Vein endothelial cell (primary cell): ENCODE results near the gene ZBTB5. TPM values are rescaled to one million over a fixed set of nuclear protein-coding genes. Genes with fewer than 3 reads are reported as not detected.

Source experiments
- total RNA-seq: library from RNA; depleted of rRNA; stranded (reverse); fragments of >200 nt; gene quantifications from 2 replicates; pipeline ENCODE4 v1.2.3, GENCODE V29; 2012

The ZBTB5 gene, protein sequence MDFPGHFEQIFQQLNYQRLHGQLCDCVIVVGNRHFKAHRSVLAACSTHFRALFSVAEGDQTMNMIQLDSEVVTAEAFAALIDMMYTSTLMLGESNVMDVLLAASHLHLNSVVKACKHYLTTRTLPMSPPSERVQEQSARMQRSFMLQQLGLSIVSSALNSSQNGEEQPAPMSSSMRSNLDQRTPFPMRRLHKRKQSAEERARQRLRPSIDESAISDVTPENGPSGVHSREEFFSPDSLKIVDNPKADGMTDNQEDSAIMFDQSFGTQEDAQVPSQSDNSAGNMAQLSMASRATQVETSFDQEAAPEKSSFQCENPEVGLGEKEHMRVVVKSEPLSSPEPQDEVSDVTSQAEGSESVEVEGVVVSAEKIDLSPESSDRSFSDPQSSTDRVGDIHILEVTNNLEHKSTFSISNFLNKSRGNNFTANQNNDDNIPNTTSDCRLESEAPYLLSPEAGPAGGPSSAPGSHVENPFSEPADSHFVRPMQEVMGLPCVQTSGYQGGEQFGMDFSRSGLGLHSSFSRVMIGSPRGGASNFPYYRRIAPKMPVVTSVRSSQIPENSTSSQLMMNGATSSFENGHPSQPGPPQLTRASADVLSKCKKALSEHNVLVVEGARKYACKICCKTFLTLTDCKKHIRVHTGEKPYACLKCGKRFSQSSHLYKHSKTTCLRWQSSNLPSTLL
- total RNA-seq, result 12.1 and 13.5 TPM in 2 replicates

DNA sequence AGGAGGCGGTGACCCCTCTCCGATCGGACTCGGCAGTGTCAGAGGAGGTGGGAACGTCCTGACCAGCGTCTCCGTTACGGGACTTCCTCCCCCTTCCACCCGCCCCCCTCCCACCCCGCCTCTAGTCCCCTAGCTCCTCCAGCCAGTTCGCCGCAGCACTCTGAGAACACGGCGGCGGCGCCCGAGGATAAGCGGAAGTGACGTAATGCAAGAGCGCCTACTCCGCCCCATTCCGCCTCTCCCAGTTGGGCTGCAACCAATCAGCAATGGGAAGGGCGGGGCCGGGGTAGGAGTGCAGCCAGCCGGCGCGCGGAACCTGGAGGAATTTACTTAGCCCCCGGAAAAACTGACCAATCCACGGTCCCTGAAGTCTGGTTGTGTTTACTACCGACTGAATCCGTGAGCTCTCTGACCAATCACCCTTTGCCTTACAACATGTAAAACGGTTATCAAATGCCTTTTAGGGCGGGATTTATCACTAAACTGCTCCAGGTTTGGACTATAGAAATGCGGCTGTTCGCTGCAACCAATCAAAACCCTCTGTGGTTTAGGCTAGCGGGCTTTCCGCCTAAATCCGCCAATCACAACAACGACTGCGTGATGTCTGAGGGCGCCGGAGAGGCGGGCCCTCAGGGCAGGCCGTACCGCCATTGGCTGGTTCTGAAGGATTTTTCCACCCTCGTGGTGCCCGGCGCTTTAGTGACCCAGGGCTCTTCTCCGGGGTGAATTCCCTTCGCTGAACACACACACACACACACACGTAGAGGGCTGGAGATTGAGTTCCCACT is at the start of gene ZBTB5:
Gene ZBTB5 (minus strand): TSS at position 202 of the 788 bp plus-strand sequence. CDS start 22,899 bp downstream, outside the sequence.

DNA sequence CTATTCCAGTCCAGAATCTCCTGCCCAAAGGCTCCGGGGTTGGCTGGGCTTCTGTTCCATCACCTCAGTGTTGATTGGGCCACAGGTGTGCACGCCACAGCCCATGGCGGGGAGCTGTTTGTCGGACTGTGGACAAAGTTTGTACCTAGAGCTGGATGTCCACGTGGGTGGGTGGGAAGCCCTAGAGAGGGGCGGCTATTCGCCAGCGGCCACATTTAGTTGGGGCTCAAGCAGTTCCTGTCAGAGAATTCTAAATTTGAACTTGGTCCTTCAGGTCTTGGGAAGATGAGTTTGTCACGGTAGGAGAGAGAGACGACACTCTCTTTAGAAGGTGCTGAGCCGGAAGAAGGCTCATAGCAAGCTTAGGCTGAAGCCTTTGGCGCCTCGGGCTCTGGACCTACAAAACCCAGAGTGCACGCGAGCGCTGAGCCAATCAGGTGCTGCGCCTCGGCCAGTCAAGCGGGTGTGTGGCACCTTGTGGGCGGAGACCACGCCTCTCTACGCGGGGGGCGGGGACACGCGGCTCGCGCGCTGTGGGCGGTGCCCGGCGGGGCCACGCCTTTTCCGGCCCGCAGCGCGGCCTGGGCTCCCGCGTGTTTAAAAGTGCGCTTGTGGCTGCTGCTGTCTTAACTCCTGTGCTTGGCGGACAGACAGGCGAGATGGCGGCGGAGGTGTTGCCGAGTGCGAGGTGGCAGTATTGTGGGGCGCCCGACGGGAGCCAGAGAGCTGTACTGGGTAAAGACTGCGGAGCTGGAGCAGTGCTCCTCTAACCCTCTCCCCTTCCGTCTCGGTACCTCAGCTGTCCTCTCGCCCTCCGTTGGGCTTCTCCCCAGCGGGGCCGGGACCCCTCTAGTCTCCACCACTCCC is 20.4 kb upstream of the ZBTB5 start, which contains the start of gene POLR1E:
Gene POLR1E (plus strand): TSS at position 560 of the 867 bp plus-strand sequence. CDS start 100 bp downstream, at position 660.

DNA sequence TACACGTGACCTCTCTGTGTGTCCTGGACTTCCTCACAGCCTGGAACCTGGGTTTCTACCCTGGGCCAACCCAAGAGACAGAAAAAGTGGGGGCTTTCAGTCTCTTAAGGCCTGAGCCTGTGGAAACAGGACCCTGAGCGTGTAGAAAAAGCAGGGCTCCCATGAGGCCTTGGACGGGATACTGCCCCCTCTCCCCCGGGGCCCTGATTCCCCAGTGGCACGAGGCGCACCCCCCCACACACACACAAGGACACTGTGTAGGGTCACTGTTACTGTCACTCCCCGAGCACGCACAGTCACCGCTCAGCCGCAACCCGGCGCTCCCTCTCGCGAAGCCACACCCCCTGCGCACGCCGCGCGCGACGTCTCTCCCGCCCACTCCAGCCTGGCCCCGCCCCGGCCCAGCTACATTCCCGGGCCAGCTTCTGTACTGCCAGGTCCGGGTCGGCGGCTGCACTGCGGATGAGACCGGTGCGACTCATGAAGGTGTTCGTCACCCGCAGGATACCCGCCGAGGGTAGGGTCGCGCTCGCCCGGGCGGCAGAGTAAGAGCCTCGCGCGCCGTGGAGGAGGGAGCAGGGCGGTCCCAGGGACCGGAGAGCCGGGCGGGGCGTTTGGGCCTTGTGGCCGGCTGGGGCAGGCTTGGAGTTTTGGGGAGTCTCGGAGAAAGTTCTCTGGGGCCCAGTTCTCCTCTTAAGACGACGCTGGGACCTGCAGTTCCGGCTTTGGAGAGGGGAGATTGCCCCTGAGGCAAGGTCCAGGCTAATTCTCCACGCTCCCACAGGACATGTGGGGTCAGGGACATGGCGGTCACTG is 42.8 kb downstream of the ZBTB5 start, which contains the start of gene GRHPR:
Gene GRHPR (plus strand): TSS at position 408 of the 816 bp plus-strand sequence. CDS start 55 bp downstream, at position 463.

Other genes starting within 250 kb of the ZBTB5 start
- 159 and 163 TPM in 2 replicates for gene GRHPR, start 42.8 kb downstream of the ZBTB5 start, total RNA-seq
- 20.8 and 20.9 TPM in 2 replicates for gene POLR1E, start 20.5 kb upstream of the ZBTB5 start, total RNA-seq
- gene FBXO10, start 110.9 kb upstream of the ZBTB5 start, total RNA-seq, result 10.9 and 11.8 TPM in 2 replicates
- gene TOMM5, start 127.1 kb upstream of the ZBTB5 start, total RNA-seq, result 136 and 141 TPM in 2 replicates
- gene FRMPD1, start 185.5 kb upstream of the ZBTB5 start, total RNA-seq, result not detected in 2 replicates